Memory B cell (primary cell): ENCODE results near the gene SIX2.

ENCODE experiments used
- ATAC-seq: fragments of 150-1000 bp; cut with Tn5 transposase; 2 replicates; pipeline ENCODE4 v1.10.0; 2021; ENCODE audit warnings: low read depth, mild to moderate bottlenecking, moderate library complexity
- DNase-seq, 2 donors: peaks; one replicate each; pipeline ENCODE4 v3.0.0; 2022; ENCODE audit warnings: low spot score in 2 of 2
- H3K27ac Mint-ChIP-seq: one replicate; pipeline ENCODE4 v1.8.0; 2022; ENCODE audit warnings: mild to moderate bottlenecking, moderate library complexity, mixed read lengths
- H3K27me3 Mint-ChIP-seq: one replicate; pipeline ENCODE4 v1.8.0; 2022; ENCODE audit warnings: mixed read lengths
- H3K36me3 Mint-ChIP-seq: one replicate; pipeline ENCODE4 v1.8.0; 2022; ENCODE audit warnings: mild to moderate bottlenecking, mixed read lengths
- H3K4me1 Mint-ChIP-seq: one replicate; pipeline ENCODE4 v1.8.0; 2022; ENCODE audit warnings: mixed read lengths
- H3K4me3 Mint-ChIP-seq: one replicate; pipeline ENCODE4 v1.8.0; 2022; ENCODE audit warnings: mild to moderate bottlenecking, moderate library complexity, mixed read lengths
- H3K9me3 Mint-ChIP-seq: one replicate; pipeline ENCODE4 v1.8.0; 2022; ENCODE audit warnings: mixed read lengths

Gene SIX2

GRCh38 chr2:45011621-45012602 lies 2.7 kb upstream of the SIX2 start:
- peaks cover 30% of the 10 kb centered on the region for H3K27me3 Mint-ChIP-seq
- H3K9me3 Mint-ChIP-seq, result no peaks in the 10 kb centered on the region
- H3K36me3 Mint-ChIP-seq, result no peaks in the 10 kb centered on the region
- H3K27ac Mint-ChIP-seq, result no peak overlapping the region
- no peak for DNase-seq
- no peak overlapping the region for H3K4me3 Mint-ChIP-seq
- peaks cover 11% of the 10 kb centered on the region for H3K4me1 Mint-ChIP-seq
- ATAC-seq, result no peak

GRCh38 chr2:45011121-45011520 lies 1.9 kb upstream of the SIX2 start:
- Mint-ChIP-seq H3K36me3 (no peaks in the 10 kb centered on the region), H3K27me3 (peaks cover 32% of the 10 kb centered on the region), H3K4me1 (peaks cover 14% of the 10 kb centered on the region), H3K9me3 (no peaks in the 10 kb centered on the region), H3K4me3 (no peak overlapping the region), H3K27ac (no peak overlapping the region)
- ATAC-seq, result no peak
- DNase-seq, result no peak

GRCh38 chr2:45010702-45011012 lies 1.4 kb upstream of the SIX2 start:
- no peak for ATAC-seq
- peaks cover 28% of the 10 kb centered on the region for H3K27me3 Mint-ChIP-seq
- H3K4me1 Mint-ChIP-seq, result peaks cover 15% of the 10 kb centered on the region
- DNase-seq, result no peak
- H3K4me3 Mint-ChIP-seq, result peak overlapping the region; percentile 42
- H3K36me3 Mint-ChIP-seq, result no peaks in the 10 kb centered on the region
- no peaks in the 10 kb centered on the region for H3K9me3 Mint-ChIP-seq
- no peak overlapping the region for H3K27ac Mint-ChIP-seq

GRCh38 chr2:45009928-45010701 lies 863 bp upstream of the SIX2 start:
- no peak for DNase-seq
- peak overlapping the region; percentile 78 for H3K4me3 Mint-ChIP-seq

GRCh38 chr2:45008296-45009129 lies 739 bp downstream of the SIX2 start:
- Mint-ChIP-seq H3K4me1 (peaks cover 19% of the 10 kb centered on the region), H3K4me3 (peak overlapping the region; percentile 56), H3K27ac (no peak overlapping the region), H3K27me3 (peaks cover 25% of the 10 kb centered on the region), H3K9me3 (no peaks in the 10 kb centered on the region), H3K36me3 (no peaks in the 10 kb centered on the region)
- ATAC-seq, result no peak
- DNase-seq, result no peak

More at GRCh38 chr2:45009928-45010701, 863 bp upstream of the SIX2 start:
- Mint-ChIP-seq H3K27ac (no peak overlapping the region), H3K36me3 (no peaks in the 10 kb centered on the region), H3K9me3 (no peaks in the 10 kb centered on the region), H3K4me1 (peaks cover 18% of the 10 kb centered on the region), H3K27me3 (peaks cover 30% of the 10 kb centered on the region)
- ATAC-seq, result no peak

GRCh38 chr2:45007961-45008295 lies 1.3 kb downstream of the SIX2 start:
- DNase-seq, result no peak
- H3K9me3 Mint-ChIP-seq, result no peaks in the 10 kb centered on the region
- no peak overlapping the region for H3K4me3 Mint-ChIP-seq
- H3K36me3 Mint-ChIP-seq, result no peaks in the 10 kb centered on the region
- H3K27me3 Mint-ChIP-seq, result peaks cover 28% of the 10 kb centered on the region
- H3K4me1 Mint-ChIP-seq, result peaks cover 19% of the 10 kb centered on the region
- no peak overlapping the region for H3K27ac Mint-ChIP-seq
- no peak for ATAC-seq

DNA sequence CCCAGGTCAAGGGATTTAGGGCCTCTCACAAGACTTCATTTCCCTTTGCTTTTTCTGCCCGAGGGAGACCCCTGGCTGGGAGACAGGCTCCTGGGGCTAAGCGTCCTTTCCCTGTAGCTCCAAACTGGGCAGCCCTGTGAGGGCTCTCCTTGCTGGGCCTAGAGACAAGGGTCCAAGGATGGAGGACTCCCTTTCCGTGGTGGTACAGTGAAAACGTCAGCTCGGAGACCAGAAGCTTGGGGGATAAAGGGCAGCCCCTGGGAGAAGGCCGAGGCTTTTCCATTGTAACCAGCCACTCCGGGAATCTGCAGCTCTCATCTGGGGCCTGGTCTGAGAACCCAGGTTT lies 2.3 kb downstream of the SIX2 start:
- Mint-ChIP-seq H3K4me3 (no peak overlapping the region), H3K36me3 (no peaks in the 10 kb centered on the region), H3K27ac (no peak overlapping the region), H3K4me1 (peaks cover 21% of the 10 kb centered on the region), H3K9me3 (no peaks in the 10 kb centered on the region), H3K27me3 (peaks cover 31% of the 10 kb centered on the region)
- no peak for DNase-seq
- no peak for ATAC-seq

- Mint-ChIP-seq H3K27ac (no peak overlapping the region), H3K4me3 (peak overlapping the region; percentile 19), H3K9me3 (no peaks in the 10 kb centered on the region), H3K4me1 (peaks cover 24% of the 10 kb centered on the region), H3K36me3 (no peaks in the 10 kb centered on the region), H3K27me3 (peaks cover 29% of the 10 kb centered on the region)
- no peak for DNase-seq
- ATAC-seq, result no peak
These were observed 3.0 kb downstream of the SIX2 start for GRCh38 chr2:45006041-45006941.

GRCh38 chr2:45005261-45006002 lies 3.8 kb downstream of the SIX2 start:
- no peak overlapping the region for H3K27ac Mint-ChIP-seq
- peaks cover 25% of the 10 kb centered on the region for H3K27me3 Mint-ChIP-seq
- DNase-seq (no peak), ATAC-seq (no peak)
- peak overlapping the region; percentile 0 for H3K4me3 Mint-ChIP-seq
- no peaks in the 10 kb centered on the region for H3K36me3 Mint-ChIP-seq
- no peaks in the 10 kb centered on the region for H3K9me3 Mint-ChIP-seq
- H3K4me1 Mint-ChIP-seq, result peaks cover 24% of the 10 kb centered on the region

GRCh38 chr2:45004562-45005191 lies 4.6 kb downstream of the SIX2 start:
- Mint-ChIP-seq H3K36me3 (no peaks in the 10 kb centered on the region), H3K4me1 (peaks cover 23% of the 10 kb centered on the region), H3K9me3 (no peaks in the 10 kb centered on the region), H3K27me3 (peaks cover 25% of the 10 kb centered on the region), H3K27ac (no peak overlapping the region), H3K4me3 (peak overlapping the region; percentile 28)
- ATAC-seq, result no peak
- no peak for DNase-seq

GRCh38 chr2:45003579-45004551 lies 5.4 kb downstream of the SIX2 start:
- ATAC-seq (no peak), DNase-seq (no peak)
- peak overlapping the region; percentile 36 for H3K4me3 Mint-ChIP-seq
- no peak overlapping the region for H3K27ac Mint-ChIP-seq
- H3K27me3 Mint-ChIP-seq, result peaks cover 31% of the 10 kb centered on the region
- H3K36me3 Mint-ChIP-seq, result no peaks in the 10 kb centered on the region
- no peaks in the 10 kb centered on the region for H3K9me3 Mint-ChIP-seq
- H3K4me1 Mint-ChIP-seq, result peaks cover 21% of the 10 kb centered on the region
